Coronary artery (tissue), 2 donors: ENCODE measurements around the gene DTD1.

ENCODE experiments used
- DNase-seq: peaks from one replicate; pipeline ENCODE4 v3.0.0-alpha.2; 2017; ENCODE audit warnings: low spot score
- H3K27ac ChIP-seq, 2 donors: fragments of 200-600 bp; sonication (generic); one replicate each; pipeline ENCODE4 v1.5.1; 2016 to 2019
- H3K4me3 ChIP-seq: fragments of 200-600 bp; sonication (generic); 2 replicates; pipeline ENCODE4 v1.5.1; 2016; ENCODE audit warnings: mild to moderate bottlenecking, moderate library complexity
- TF ChIP-seq, protein P1 (sequence below): fragments of 200-600 bp; sonication (generic); IDR thresholded peaks from one replicate; pipeline ENCODE4 v1.5.1; 2019; ENCODE audit warnings: antibody characterized with exemption

DTD1 gene

GRCh38 chr20:18698735-18699380, 111.0 kb downstream of the DTD1 start:
- Histone ChIP-seq H3K27ac (no peak overlapping the region), H3K4me3 (no peak overlapping the region)
- no peak for DNase-seq
- TF ChIP-seq, protein P1, sequence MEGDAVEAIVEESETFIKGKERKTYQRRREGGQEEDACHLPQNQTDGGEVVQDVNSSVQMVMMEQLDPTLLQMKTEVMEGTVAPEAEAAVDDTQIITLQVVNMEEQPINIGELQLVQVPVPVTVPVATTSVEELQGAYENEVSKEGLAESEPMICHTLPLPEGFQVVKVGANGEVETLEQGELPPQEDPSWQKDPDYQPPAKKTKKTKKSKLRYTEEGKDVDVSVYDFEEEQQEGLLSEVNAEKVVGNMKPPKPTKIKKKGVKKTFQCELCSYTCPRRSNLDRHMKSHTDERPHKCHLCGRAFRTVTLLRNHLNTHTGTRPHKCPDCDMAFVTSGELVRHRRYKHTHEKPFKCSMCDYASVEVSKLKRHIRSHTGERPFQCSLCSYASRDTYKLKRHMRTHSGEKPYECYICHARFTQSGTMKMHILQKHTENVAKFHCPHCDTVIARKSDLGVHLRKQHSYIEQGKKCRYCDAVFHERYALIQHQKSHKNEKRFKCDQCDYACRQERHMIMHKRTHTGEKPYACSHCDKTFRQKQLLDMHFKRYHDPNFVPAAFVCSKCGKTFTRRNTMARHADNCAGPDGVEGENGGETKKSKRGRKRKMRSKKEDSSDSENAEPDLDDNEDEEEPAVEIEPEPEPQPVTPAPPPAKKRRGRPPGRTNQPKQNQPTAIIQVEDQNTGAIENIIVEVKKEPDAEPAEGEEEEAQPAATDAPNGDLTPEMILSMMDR = no peak

DNA sequence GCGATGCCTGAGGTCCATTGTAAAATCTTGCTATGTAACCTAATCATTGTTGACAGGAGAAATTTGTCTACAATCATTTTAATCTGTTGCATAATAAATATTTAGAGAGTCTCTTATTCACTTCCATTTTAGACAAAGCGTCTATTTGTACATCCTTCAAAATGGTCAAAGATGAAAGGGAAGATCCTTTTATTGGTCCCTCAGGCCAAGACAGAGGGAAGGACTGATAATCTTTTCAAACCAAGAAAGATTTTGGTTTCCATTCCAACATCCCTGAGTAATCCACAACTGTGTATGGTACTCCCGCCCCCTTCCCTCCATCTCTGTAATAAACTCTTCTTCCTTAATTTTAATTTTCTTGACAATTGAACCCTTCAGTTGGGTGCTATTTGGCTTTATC, 114.1 kb downstream of the DTD1 start:
- TF ChIP-seq, protein P1 = no peak
- Histone ChIP-seq H3K27ac (no peak overlapping the region), H3K4me3 (no peak overlapping the region)
- DNase-seq = no peak

GRCh38 chr20:18702736-18703135, 114.9 kb downstream of the DTD1 start:
- TF ChIP-seq, protein P1 = no peak
- no peak overlapping the region for H3K27ac ChIP-seq
- DNase-seq = no peak
- no peak overlapping the region for H3K4me3 ChIP-seq

GRCh38 chr20:18705490-18705889, 117.6 kb downstream of the DTD1 start:
- no peak for DNase-seq
- H3K27ac ChIP-seq = no peak overlapping the region
- no peak overlapping the region for H3K4me3 ChIP-seq
- TF ChIP-seq, protein P1 = no peak

DNA sequence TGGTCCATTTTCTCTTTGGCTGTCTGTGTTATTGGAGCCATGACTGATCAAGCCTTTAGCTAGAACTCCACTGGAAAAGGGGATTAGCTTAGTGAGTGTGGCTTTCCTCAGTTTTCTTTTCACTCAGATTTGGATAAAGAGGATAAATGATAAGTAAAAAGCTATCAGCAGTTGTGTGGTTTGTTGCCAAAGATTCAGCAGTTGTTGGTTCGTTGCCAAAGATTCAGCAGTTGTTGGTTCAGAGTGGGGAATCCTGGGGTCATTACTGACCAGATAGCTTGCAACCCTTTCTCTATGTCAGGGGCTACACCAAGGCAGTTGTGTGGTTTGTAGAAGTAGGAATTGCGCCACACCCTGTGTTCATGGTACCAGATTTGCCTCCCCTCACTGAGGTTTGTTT, 118.1 kb downstream of the DTD1 start:
- TF ChIP-seq, protein P1 = no peak
- H3K27ac ChIP-seq = no peak overlapping the region
- DNase-seq = no peak
- no peak overlapping the region for H3K4me3 ChIP-seq

GRCh38 chr20:18712131-18712530, 124.3 kb downstream of the DTD1 start:
- TF ChIP-seq, protein P1 = no peak

GRCh38 chr20:18712882-18713281, 125.0 kb downstream of the DTD1 start:
- DNase-seq = no peak
- Histone ChIP-seq H3K4me3 (no peak overlapping the region), H3K27ac (no peak overlapping the region)
- TF ChIP-seq, protein P1 = no peak

More at GRCh38 chr20:18712131-18712530, 124.3 kb downstream of the DTD1 start:
- no peak overlapping the region for H3K27ac ChIP-seq
- no peak for DNase-seq
- no peak overlapping the region for H3K4me3 ChIP-seq
